HG03135 (cell line): Measurements from ENCODE around the gene NALCN.
"Not testable (repeated sequence)": the region's sequence is repeated elsewhere in the genome, so short reads cannot be mapped to it uniquely, and the experiment has no call there.

ENCODE experiments used
- ATAC-seq: cut with Tn5 transposase; IDR thresholded peaks from one replicate; pipeline ENCODE4 v1.9.1; 2021; ENCODE audit warnings: mild to moderate bottlenecking, moderate library complexity; ENCODE audit not compliant: unreplicated experiment

NALCN gene

GRCh38 chr13:101343128-101343787 is 73.0 kb downstream of the NALCN start:
- no peak for ATAC-seq

GRCh38 chr13:101341464-101341863 is 74.8 kb downstream of the NALCN start:
- ATAC-seq: no peak

GRCh38 chr13:101339202-101339601 is 77.1 kb downstream of the NALCN start:
- no peak for ATAC-seq

GRCh38 chr13:101332583-101332982 is 83.7 kb downstream of the NALCN start:
- ATAC-seq: no peak

GRCh38 chr13:101331731-101332130 is 84.6 kb downstream of the NALCN start:
- ATAC-seq: no peak

- ATAC-seq: no peak
These were observed 88.4 kb downstream of the NALCN start for GRCh38 chr13:101327871-101328270.

GRCh38 chr13:101326710-101327109 is 89.6 kb downstream of the NALCN start:
- ATAC-seq: no peak

GRCh38 chr13:101325423-101325822 is 90.9 kb downstream of the NALCN start:
- ATAC-seq: no peak

GRCh38 chr13:101323601-101324000 is 92.7 kb downstream of the NALCN start:
- ATAC-seq: no peak

GRCh38 chr13:101317986-101318523 is 98.3 kb downstream of the NALCN start:
- no peak for ATAC-seq

- ATAC-seq: not testable (repeated sequence)
These were observed 102.8 kb downstream of the NALCN start for GRCh38 chr13:101313479-101313878.

- ATAC-seq: no peak
These were observed 107.2 kb downstream of the NALCN start for GRCh38 chr13:101309014-101309619.

GRCh38 chr13:101308247-101309013 is 107.9 kb downstream of the NALCN start:
- ATAC-seq: no peak

GRCh38 chr13:101307181-101307701 is 109.1 kb downstream of the NALCN start:
- ATAC-seq: no peak

- no peak for ATAC-seq
These were observed 109.5 kb downstream of the NALCN start for GRCh38 chr13:101306773-101307172.

- ATAC-seq: no peak
These were observed 110.3 kb downstream of the NALCN start for GRCh38 chr13:101305981-101306411.

- no peak for ATAC-seq
These were observed 112.8 kb downstream of the NALCN start for GRCh38 chr13:101303521-101303920.

GRCh38 chr13:101301053-101301452 is 115.3 kb downstream of the NALCN start:
- ATAC-seq: no peak

GRCh38 chr13:101300531-101300930 is 115.8 kb downstream of the NALCN start:
- ATAC-seq: no peak

- no peak for ATAC-seq
These were observed 117.8 kb downstream of the NALCN start for GRCh38 chr13:101298517-101298916.

GRCh38 chr13:101297794-101298193 is 118.5 kb downstream of the NALCN start:
- no peak for ATAC-seq
